BLaER1 (cell line): Measurements from ENCODE around the gene NFILZ.

Source experiments
- H3K27ac ChIP-seq: shearing (Covaris generic); formaldehyde crosslinking; 2 replicates; pipeline ENCODE4 v1.8.1; 2022
- H3K27me3 ChIP-seq: shearing (Covaris generic); formaldehyde crosslinking; 2 replicates; pipeline ENCODE4 v1.8.1; 2022
- H3K36me3 ChIP-seq: shearing (Covaris generic); formaldehyde crosslinking; 2 replicates; pipeline ENCODE4 v1.8.1; 2022
- H3K4me1 ChIP-seq: shearing (Covaris generic); formaldehyde crosslinking; 2 replicates; pipeline ENCODE4 v1.8.1; 2022
- H3K4me2 ChIP-seq: shearing (Covaris generic); formaldehyde crosslinking; 2 replicates; pipeline ENCODE4 v1.8.1; 2022
- H3K4me3 ChIP-seq: shearing (Covaris generic); formaldehyde crosslinking; 2 replicates; pipeline ENCODE4 v1.8.1; 2022
- H3K9ac ChIP-seq: shearing (Covaris generic); formaldehyde crosslinking; 2 replicates; pipeline ENCODE4 v1.8.1; 2022
- H3K9me3 ChIP-seq: shearing (Covaris generic); formaldehyde crosslinking; 2 replicates; pipeline ENCODE4 v1.8.1; 2022
- H4K20me1 ChIP-seq: shearing (Covaris generic); formaldehyde crosslinking; 2 replicates; pipeline ENCODE4 v1.8.1; 2022
- Cebpa-rat ChIP-seq: shearing (Covaris generic); IDR thresholded peaks from 2 replicates; pipeline ENCODE4 v1.8.1; 2022

NFILZ gene

DNA sequence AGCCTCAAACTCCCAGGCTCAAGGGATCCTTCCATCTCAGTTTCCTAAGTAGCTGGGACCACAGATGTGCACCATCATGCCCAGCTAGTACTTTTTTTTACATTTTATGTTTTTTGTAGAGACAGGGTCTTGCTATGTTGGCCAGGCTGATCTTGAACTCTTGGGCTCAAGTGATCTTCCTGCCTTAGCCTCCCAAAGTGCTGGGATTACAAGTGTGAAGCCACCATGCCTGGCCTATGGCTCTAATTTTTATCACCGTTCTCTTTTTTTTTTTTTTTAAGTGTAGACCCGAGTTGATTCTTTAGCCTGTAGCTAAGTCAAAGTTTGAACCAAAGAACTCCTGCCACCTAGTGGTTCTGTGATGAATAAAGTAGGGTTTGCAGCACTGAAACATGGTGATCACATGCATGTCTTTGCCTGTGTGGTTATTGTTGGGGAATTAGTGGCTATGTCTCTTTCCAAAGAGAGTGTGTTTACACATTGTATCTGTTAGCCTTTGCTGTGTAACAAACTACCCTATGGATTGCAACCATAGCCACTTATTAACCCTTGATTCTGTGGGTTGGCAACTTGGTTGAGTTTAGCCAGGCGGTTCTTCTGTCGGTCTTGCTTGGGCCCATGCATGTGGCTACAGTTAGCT lies 11.6 kb downstream of the NFILZ start:
- no peak overlapping the region for H3K9ac ChIP-seq
- H3K4me1 ChIP-seq = peaks cover 17% of the 10 kb centered on the region
- no peak overlapping the region for H3K27ac ChIP-seq
- no peak overlapping the region for H3K4me3 ChIP-seq
- 0 out of 2 replicates have a peak, but pooled peaks cover 4% of the 10 kb centered on the region for H3K9me3 ChIP-seq
- no peaks in the 10 kb centered on the region for H3K27me3 ChIP-seq
- H4K20me1 ChIP-seq = no peaks in the 10 kb centered on the region
- H3K4me2 ChIP-seq = no peak overlapping the region
- H3K36me3 ChIP-seq = no peaks in the 10 kb centered on the region
- TF ChIP-seq Cebpa-rat = no peak

- Histone ChIP-seq H3K27ac (no peak overlapping the region), H3K4me2 (no peak overlapping the region), H3K27me3 (no peaks in the 10 kb centered on the region)
Observed at GRCh38 chr19:8642561-8642960, 12.1 kb downstream of the NFILZ start.

DNA sequence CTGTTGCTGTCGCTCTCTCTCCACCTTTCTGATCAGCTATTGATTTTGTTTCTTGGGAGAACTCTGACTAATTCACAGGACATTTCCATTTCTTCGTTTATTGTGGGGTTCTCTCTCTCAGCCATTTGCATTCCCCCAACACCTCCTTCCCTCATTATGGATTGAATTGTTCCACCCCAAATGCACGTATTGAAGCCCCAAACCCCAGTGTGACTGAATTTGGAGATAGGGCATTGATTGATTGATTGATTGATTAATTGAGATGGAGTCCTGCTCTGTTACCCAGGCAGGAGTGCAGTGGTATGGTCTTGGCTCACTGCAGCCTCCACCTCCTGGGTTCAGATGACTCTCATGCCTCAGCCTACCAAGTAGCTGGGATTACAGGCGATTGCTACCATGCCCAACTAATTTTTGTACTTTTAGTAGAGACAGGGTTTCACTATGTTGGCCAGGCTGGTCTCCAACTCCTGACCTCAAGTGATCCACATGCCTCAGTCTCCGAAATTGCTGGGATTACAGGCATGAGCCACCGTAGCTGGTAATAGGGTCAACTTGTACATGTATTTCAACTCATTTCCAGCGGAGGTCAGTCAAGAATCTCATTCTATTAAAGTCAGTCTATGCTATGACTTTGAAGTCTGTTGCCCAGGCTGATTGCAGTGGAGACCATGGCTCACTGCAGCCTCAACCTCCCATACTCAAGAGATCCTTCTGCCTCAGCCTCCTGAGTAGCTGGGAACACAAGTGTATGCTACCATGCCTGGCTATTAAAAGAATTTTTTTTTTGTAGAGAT lies 13.6 kb downstream of the NFILZ start:
- no peak for TF ChIP-seq Cebpa-rat
- Histone ChIP-seq H3K9me3 (0 out of 2 replicates have a peak, but pooled peaks cover 4% of the 10 kb centered on the region), H3K27ac (no peak overlapping the region), H4K20me1 (no peaks in the 10 kb centered on the region), H3K36me3 (no peaks in the 10 kb centered on the region), H3K4me2 (no peak overlapping the region), H3K4me1 (peaks cover 11% of the 10 kb centered on the region), H3K4me3 (no peak overlapping the region), H3K27me3 (no peaks in the 10 kb centered on the region), H3K9ac (no peak overlapping the region)

More at GRCh38 chr19:8642561-8642960, 12.1 kb downstream of the NFILZ start:
- Histone ChIP-seq H3K36me3 (no peaks in the 10 kb centered on the region), H3K9me3 (0 out of 2 replicates have a peak, but pooled peaks cover 4% of the 10 kb centered on the region), H4K20me1 (no peaks in the 10 kb centered on the region), H3K9ac (no peak overlapping the region), H3K4me1 (peaks cover 17% of the 10 kb centered on the region), H3K4me3 (no peak overlapping the region)
- TF ChIP-seq Cebpa-rat = no peak

DNA sequence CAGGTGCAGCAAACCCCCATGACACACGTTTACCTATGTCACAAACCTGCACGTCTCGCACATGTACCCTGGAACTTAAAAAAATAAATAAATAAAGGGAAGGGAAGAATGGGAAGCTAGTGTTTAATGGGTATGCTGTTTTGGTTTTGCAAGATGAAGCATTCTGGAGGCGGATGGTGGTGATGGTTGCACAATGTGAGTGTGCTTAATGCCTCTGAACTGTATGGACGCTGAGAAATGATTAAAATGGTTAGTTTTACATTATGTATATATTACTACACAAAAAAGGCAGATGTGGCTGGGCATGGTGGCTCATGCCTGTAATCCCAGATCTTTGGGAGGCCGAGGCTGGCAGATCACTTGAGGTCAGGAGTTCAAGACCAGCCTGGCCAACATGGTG lies 17.8 kb downstream of the NFILZ start:
- H3K4me3 ChIP-seq = no peak overlapping the region
- no peaks in the 10 kb centered on the region for H3K36me3 ChIP-seq
- TF ChIP-seq Cebpa-rat = no peak
- H3K27me3 ChIP-seq = no peaks in the 10 kb centered on the region
- no peaks in the 10 kb centered on the region for H4K20me1 ChIP-seq
- H3K4me1 ChIP-seq = peaks cover 30% of the 10 kb centered on the region
- no peaks in the 10 kb centered on the region for H3K9me3 ChIP-seq
- no peak overlapping the region for H3K4me2 ChIP-seq
- H3K9ac ChIP-seq = no peak overlapping the region
- H3K27ac ChIP-seq = no peak overlapping the region

- Histone ChIP-seq H3K4me3 (no peak overlapping the region), H3K27ac (no peak overlapping the region), H3K4me2 (peak overlapping the region; percentile 78), H3K9ac (no peak overlapping the region), H3K27me3 (no peaks in the 10 kb centered on the region; the same call in 1 of the 2 replicates), H3K4me1 (peaks cover 31% of the 10 kb centered on the region), H4K20me1 (no peaks in the 10 kb centered on the region), H3K36me3 (no peaks in the 10 kb centered on the region), H3K9me3 (no peaks in the 10 kb centered on the region)
- no peak for TF ChIP-seq Cebpa-rat
Observed at GRCh38 chr19:8654591-8655339, 24.3 kb downstream of the NFILZ start.

DNA sequence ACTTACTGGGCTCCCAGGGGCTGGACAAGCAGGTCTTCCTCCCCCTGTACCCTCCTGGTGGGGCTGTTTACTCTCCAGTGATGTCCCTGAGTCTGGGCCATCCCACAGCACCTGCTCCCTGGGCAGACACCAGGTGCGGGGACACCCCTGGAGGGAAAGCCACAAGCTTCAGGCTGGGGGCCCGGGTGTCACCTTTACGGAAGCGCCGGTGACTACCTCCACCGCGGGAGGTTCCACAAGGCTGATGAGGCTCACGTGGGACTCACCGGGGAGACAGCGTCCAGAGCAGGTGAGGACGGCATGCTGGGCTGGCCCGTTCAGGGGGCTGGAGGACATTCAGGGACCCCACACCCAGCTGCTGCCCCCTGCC lies 24.9 kb downstream of the NFILZ start:
- Histone ChIP-seq H3K36me3 (no peaks in the 10 kb centered on the region), H3K4me1 (peaks cover 31% of the 10 kb centered on the region), H3K9ac (no peak overlapping the region), H3K9me3 (no peaks in the 10 kb centered on the region), H3K27ac (no peak overlapping the region), H4K20me1 (no peaks in the 10 kb centered on the region), H3K27me3 (no peaks in the 10 kb centered on the region; the same call in 1 of the 2 replicates), H3K4me2 (peak overlapping the region; percentile 78), H3K4me3 (no peak overlapping the region)
- no peak for TF ChIP-seq Cebpa-rat

DNA sequence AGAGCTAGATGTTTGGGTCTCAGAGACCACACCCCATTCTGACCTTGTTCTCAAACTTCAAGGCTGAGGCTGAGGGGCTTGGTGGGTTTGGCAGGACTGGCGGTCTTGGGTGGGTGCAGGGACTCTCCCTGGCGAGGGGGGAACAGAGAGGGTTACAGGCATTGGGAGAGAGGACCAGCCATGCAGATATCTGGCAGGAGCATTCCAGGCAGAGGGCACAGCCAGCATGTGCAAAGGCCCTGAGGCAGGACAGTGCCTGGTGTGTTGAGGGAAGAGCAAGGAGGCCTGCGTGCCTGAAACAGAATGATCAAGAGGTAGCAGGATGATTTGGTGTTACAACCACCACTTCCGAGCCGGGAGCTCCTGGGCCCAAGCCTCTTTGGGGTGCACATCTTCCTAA lies 27.4 kb downstream of the NFILZ start:
- no peak overlapping the region for H3K9ac ChIP-seq
- TF ChIP-seq Cebpa-rat = no peak
- no peak overlapping the region for H3K4me3 ChIP-seq
- no peaks in the 10 kb centered on the region for H4K20me1 ChIP-seq
- no peaks in the 10 kb centered on the region for H3K9me3 ChIP-seq
- peak overlapping the region; percentile 14; the same call in 1 of the 2 replicates for H3K4me2 ChIP-seq
- H3K36me3 ChIP-seq = no peaks in the 10 kb centered on the region
- no peaks in the 10 kb centered on the region; the same call in 1 of the 2 replicates for H3K27me3 ChIP-seq
- no peak overlapping the region for H3K27ac ChIP-seq
- H3K4me1 ChIP-seq = peaks cover 31% of the 10 kb centered on the region

GRCh38 chr19:8659905-8660304 lies 29.5 kb downstream of the NFILZ start:
- Histone ChIP-seq H3K27me3 (no peaks in the 10 kb centered on the region; the same call in 1 of the 2 replicates), H3K4me3 (no peak overlapping the region), H3K27ac (no peak overlapping the region), H3K4me1 (peaks cover 48% of the 10 kb centered on the region), H3K9ac (no peak overlapping the region), H3K36me3 (no peaks in the 10 kb centered on the region), H4K20me1 (no peaks in the 10 kb centered on the region), H3K4me2 (0 out of 2 replicates have a peak overlapping the region, but pooled peaks have one; percentile 5), H3K9me3 (no peaks in the 10 kb centered on the region)
- no peak for TF ChIP-seq Cebpa-rat

GRCh38 chr19:8662263-8662662 lies 31.8 kb downstream of the NFILZ start:
- TF ChIP-seq Cebpa-rat = no peak
- Histone ChIP-seq H3K27ac (no peak overlapping the region), H3K4me2 (no peak overlapping the region), H3K9ac (no peak overlapping the region), H3K9me3 (no peaks in the 10 kb centered on the region), H3K4me1 (peaks cover 58% of the 10 kb centered on the region), H3K4me3 (no peak overlapping the region), H3K36me3 (no peaks in the 10 kb centered on the region), H3K27me3 (no peaks in the 10 kb centered on the region), H4K20me1 (no peaks in the 10 kb centered on the region)
